Measurements from ENCODE around the gene XPO5. TPM values are rescaled to one million over a fixed set of nuclear protein-coding genes. Genes with fewer than 3 reads are reported as not detected.

Gene XPO5
- total RNA-seq, 1 experiment from 2014 or later, result 77.4 TPM

GRCh38 chr6:43472515-43472914 is 103.3 kb downstream of the XPO5 start:
- Histone ChIP-seq H3K4me3 (replicated peaks in 1 of 2; ENCODE audit: low read depth in 1 of 2, low read length in 2 of 2) (no peak overlapping the region), H3K36me3 (ENCODE audit: control insufficient read depth in 1 of 2, insufficient read depth in 2 of 2, low read length in 2 of 2) (no peaks in the 10 kb centered on the region), H3K27me3 (ENCODE audit: insufficient read depth, low read length) (no peaks in the 10 kb centered on the region), H4K20me1 (ENCODE audit: insufficient read depth) (no peaks in the 10 kb centered on the region), H3K27ac (ENCODE audit: low read depth, low read length) (no peak overlapping the region), H3K4me2 (ENCODE audit: low read length) (no peak overlapping the region), H3K9me3 (ENCODE audit: control insufficient read depth in 1 of 2, insufficient read depth in 1 of 2, low read depth in 1 of 2, low read length in 2 of 2) (no peaks in the 10 kb centered on the region), H3K9me2 (ENCODE audit: insufficient read depth) (no peaks in the 10 kb centered on the region), H3K4me1 (ENCODE audit: control insufficient read depth in 1 of 2, insufficient read depth in 2 of 2, low read length in 2 of 2) (peaks cover 18 to 27% of the 10 kb centered on the region in 2 experiments), H3K79me2 (ENCODE audit: insufficient read depth, low read length) (0 out of 2 replicates have a peak, but pooled peaks cover under 1% of the 10 kb centered on the region), H3K9ac (ENCODE audit: low read length) (no peak overlapping the region), H2AFZ (ENCODE audit: low read depth, low read length, poor library complexity, severe bottlenecking) (no peak overlapping the region)
- BruUV-seq (replicated peaks), result no TSS peak
- TF ChIP-seq TCF7L2 (IDR thresholded peaks at IDR 0.05; ENCODE audit: borderline replicate concordance, extremely low read depth, insufficient read depth, insufficient read length), result no peak
- no peak for TF ChIP-seq EGR1 (IDR thresholded peaks at IDR 0.05; ENCODE audit: low read depth)
- TF ChIP-seq ATF3 (IDR thresholded peaks at IDR 0.05), result no peak
- TF ChIP-seq EZH2phosphoT487 (IDR thresholded peaks at IDR 0.05; ENCODE audit: borderline replicate concordance), result no peak
- no peak for TF ChIP-seq JUND (IDR thresholded peaks at IDR 0.05)
- no peak for TF ChIP-seq REST (IDR thresholded peaks at IDR 0.05; ENCODE audit: low read depth)
- TF ChIP-seq POLR2AphosphoS5 (IDR thresholded peaks at IDR 0.05; ENCODE audit: low read depth, low read length), result no peak
- no peak for TF ChIP-seq CEBPB (IDR thresholded peaks at IDR 0.05; ENCODE audit: low read depth)
- no peak for TF ChIP-seq POLR2A (IDR thresholded peaks at IDR 0.05; ENCODE audit: borderline replicate concordance, extremely low read depth, insufficient read depth, insufficient read length)
- ATAC-seq, result no peak
- DNase-seq (ENCODE audit: low read depth, low spot score), result no peak
- intact Hi-C loops (cut with micrococcal nuclease), result no loop called here
- ChIA-PET POLR2A (no interaction called here), RAD21 (ENCODE audit: low non-redundant PET in 1 of 2, low total read pairs in 2 of 2, uncharacterized antibody in 2 of 2, unreplicated experiment in 2 of 2) (no interaction called here), CTCF (no interaction called here)

Other genes starting within 250 kb of the XPO5 start
- gene ZNF318, start 206.4 kb downstream of the XPO5 start, total RNA-seq (2021; ENCODE audit: unreplicated experiment), result 15.2 TPM
- 29.9 TPM for gene ABCC10, start 148.5 kb downstream of the XPO5 start, total RNA-seq (2021; ENCODE audit: unreplicated experiment)
- 1.6 TPM for gene DLK2, start 120.5 kb downstream of the XPO5 start, total RNA-seq (2021; ENCODE audit: unreplicated experiment)
- 45.2 TPM for gene TJAP1, start 98.5 kb downstream of the XPO5 start, total RNA-seq (2021; ENCODE audit: unreplicated experiment)
- 1.2 TPM for gene LRRC73, start 65.7 kb downstream of the XPO5 start, total RNA-seq (2021; ENCODE audit: unreplicated experiment)
- 84.5 TPM for gene YIPF3, start 59.1 kb downstream of the XPO5 start, total RNA-seq (2021; ENCODE audit: unreplicated experiment)
- 84.6 TPM for gene POLR1C, start 58.9 kb downstream of the XPO5 start, total RNA-seq (2021; ENCODE audit: unreplicated experiment)
- 20.6 TPM for gene POLH, start 147 bp upstream of the XPO5 start, total RNA-seq (2021; ENCODE audit: unreplicated experiment)
- 98.0 TPM for gene GTPBP2, start 53.2 kb upstream of the XPO5 start, total RNA-seq (2021; ENCODE audit: unreplicated experiment)
- gene MAD2L1BP, start 59.8 kb upstream of the XPO5 start, total RNA-seq (2021; ENCODE audit: unreplicated experiment), result 36.6 TPM
- gene RSPH9, start 69.0 kb upstream of the XPO5 start, total RNA-seq (2021; ENCODE audit: unreplicated experiment), result not detected
- gene MRPS18A, start 111.8 kb upstream of the XPO5 start, total RNA-seq (2021; ENCODE audit: unreplicated experiment), result 63.0 TPM
- 112 TPM for gene VEGFA, start 194.2 kb upstream of the XPO5 start, total RNA-seq (2021; ENCODE audit: unreplicated experiment)

Data from HCT116 (cell line).